Hippocampal formation (tissue), 2 donors: Measurements from ENCODE around the gene SLC9A9.
"Not testable (repeated sequence)": the region's sequence is repeated elsewhere in the genome, so short reads cannot be mapped to it uniquely, and the experiment has no call there.

Source experiments
- DNase-seq, 2 donors: peaks; one replicate each; lab custom pipeline; 2025; lab: John Stamatoyannopoulos, UW

The SLC9A9 gene

DNA sequence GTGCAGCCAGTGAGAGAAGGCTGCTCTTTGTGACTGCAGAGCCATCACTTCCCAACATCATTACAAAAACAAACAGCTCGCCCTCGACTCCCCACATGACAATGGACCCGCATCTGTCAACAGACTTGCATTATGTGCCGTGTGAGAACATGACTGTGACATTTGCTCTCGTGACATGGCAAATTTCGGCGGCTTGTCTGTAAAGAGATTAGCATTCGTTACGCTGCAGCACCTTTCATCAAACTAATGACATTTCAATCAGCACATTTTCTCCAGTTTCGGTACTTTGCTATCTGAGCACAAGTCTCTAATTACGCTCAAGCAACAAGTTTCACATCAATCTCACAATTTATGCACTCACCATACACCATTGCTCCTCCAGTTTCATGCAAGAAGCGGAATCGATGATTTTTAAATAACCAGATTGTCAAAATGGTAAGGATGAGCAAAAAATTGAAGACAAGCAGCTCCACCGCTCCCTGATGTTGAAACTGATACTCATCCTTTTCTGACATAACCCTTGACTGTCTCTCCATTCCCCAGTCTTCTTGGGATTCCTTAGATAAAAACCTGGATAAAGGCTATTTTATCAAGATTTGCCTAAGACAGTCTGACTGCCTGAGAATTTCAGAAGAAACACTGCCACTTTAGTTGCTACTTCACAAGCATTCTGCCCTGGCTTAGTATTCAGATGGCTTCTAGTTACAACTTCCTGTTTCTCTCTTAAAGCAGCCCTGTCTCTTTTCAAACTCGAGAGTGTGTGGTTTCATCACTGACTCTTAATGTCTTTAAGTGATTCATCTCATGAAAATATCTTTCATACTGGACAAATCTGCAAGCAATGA is at the start of gene SLC9A9:
Gene SLC9A9, minus strand, starts transcription at position 682 of the 845 bp plus-strand sequence. Its CDS starts 146 bp downstream, at position 536.
- peak; percentile 39 to 85 for DNase-seq

DNA sequence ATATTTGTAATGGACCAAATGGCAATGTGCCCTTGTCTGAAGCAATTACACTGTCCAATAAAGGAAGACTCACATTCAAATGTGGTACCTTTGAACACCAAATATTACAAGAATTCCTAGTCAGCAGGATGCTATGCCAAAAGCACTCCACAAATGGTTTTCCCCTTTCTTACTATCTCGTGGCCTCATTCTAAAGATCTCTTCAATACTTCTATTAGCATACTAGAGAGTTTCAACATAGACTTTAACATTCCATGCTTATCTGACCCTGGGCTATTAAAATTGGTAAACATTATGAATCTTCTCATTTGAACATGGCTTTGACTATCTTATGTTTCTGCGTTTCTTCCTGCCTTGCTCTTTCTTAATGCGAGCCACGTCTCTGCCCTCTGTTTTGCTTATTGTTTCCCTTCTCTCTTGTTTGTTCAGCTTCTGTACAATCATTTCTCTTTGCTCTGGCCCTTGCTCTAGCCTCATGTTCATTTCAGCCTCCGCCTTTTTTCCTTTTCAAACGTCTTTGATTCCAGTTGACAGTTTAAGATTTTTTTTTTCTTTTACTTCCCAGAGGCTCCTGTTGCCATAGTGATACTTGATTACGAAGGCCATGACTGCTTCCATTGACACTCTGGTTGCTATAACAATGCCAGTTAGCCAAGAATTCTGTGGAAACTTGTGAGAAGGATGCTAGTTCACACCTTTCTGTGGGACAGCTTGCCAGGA is 49.5 kb upstream of the SLC9A9 start:
- peak in 1 of 2 donors; percentile 29 for DNase-seq

DNA sequence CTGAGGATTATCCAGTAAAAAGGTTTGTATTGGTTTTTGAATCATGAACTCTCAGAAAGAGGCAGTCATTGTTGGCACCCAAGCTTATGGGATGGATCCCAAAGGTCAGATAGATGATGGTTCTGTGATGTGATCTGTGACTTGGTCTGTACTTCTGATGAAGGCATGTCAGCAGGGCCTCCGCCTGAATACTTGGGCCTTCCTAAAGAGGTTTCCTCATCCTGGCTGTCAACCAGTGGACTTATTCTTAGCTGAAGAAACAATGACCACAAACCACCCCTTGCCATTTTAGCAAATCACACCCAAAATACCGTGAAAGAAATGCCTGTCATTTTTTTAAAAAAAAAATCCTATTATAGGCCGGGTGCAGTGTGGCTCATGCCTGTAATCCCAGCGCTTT is 48.2 kb upstream of the SLC9A9 start:
- no peak for DNase-seq

DNA sequence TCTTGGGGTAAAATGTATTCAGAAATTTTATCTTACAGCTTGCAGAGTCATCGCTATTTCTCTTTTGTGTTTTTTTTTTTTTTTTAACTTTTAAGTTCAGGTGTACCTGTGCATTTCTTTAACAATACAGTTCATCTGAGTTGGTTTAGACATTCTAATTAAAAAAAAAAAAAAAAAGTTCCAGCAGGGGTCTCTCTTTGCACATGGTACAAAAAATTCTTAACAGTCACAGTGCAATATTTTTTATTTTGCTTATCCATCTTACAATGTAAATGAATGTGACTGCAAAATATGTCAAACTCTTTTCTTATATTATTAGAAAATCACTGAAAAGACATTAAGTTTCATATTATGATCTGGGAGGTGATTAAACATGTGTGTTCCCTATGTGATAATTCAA is 47.5 kb upstream of the SLC9A9 start:
- DNase-seq, result peak in 1 of 2 donors; percentile 35

DNA sequence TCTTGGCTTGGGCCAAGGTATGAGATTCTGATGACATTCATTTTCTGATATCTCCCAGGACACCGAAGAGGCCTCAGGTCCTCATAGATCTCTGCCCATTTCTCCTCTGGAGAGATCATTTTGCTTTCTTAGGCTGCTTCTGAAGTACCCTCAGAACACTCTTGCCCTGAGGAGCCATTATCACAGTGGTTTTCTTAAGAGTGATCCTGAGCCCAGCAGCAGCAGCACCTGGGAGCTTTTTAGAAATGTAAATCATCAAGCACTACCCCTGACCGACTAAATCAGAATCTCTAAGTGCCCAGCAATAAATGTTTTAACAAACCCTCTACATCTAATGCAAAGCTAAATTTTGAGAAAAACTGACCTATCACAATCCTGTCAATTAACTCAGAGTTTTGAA is 40.6 kb upstream of the SLC9A9 start:
- DNase-seq, result no peak

DNA sequence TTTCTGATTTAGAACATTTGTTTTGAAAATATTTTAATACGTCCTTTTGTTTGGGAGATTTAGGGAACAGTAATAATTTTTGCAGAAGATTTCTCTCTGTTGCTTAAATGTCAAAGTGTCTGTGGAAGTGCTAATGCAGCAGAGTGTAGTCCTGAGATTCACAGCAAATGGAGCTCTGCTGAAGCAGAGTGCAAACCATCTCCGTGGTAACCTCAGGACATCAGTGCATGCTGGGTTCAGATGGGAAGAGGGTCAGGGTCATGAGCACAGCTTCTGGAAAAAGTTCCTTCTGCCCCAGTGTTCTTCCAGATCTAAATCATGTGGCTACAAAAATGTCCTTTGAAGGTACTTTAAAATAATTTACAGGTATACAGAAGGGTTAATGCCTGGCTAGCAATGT is 39.9 kb upstream of the SLC9A9 start:
- DNase-seq, result no peak

DNA sequence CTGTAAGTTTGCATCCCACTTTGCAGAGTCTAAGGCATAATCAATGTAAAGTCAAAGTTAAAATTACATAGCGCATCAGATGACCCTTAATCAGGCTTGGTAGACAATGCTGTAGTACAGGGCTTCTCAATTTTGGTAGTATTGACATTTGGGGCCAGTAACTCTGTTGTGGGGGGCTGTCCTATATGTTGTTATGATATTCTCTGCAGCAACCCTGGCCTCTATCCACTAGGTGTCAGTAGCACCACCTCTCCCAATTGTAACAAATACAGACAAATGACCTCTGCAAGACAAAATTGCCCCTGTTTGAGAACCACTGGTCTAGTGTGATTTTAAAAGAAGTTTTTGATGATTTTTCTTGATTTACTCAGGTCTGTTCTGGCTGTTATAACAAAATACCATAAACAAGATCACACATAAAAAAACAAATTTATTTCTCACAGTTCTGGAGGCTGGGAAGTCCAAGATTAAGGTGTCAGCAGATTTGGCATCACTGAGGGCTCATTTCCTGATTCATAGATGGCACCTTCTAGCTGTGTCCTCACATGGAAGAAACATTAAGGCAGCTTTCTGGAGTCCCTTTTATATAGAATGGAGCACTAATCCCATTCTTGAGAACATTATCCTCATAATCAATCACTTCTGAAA is 37.6 kb upstream of the SLC9A9 start:
- peak in 1 of 2 donors; percentile 47 for DNase-seq

DNA sequence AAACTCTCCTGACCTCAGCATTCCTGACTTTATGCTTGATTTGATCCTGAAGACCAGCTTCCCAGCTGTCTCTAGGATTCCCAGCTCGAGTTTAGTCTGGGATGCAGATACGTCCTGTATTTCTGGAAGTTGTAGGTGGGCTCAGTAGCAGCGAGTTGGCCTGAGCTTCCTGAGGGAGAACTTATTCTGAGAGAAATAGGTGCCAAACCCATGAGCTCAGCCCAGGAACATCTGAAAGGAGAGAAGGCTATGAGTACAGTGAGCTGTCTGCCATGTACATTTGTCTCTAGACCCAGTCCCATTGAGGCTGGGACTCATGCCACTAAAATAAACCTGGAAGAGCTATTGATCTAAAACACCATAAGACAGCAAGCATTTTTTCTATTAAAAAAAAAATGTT is 36.6 kb upstream of the SLC9A9 start:
- DNase-seq, result no peak

DNA sequence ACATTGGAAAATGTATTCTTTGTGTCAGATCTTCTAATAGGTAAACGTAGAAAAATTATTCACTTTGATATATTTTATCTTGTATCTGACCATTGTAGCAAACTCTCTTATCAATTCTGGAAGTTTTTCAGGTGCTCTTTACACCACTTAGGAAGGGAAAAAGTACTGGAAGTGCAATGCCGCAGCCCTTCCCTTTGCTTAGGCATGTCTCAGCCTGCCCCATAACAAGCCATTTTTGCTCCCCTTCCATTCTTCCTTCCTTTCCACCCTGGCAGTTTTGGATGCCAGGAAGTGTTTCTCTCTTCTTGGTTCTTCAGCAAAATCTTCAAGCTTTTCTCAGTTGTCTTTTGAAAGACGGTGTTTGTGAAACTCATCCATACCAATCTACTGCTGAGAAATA is 34.9 kb upstream of the SLC9A9 start:
- DNase-seq, result no peak

DNA sequence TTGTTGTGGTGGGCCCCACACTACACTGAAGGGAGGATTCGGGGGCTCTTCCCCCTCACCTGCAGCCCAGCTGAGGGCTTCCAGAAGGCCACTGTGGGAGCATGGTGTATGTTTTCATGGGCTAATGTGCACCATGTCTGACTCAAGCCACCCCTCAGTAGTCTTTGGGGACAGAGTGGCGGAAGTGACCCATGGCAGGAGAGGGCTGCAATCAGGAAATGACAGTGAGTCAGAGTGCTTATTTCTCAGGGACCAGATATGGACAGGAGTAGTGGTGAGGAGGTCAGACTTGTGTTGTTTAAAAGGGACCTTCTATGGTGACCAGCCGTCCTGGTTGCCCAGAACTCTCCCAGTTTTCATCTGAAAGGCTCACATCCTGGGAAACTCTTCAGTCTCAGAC is 32.8 kb upstream of the SLC9A9 start:
- no peak for DNase-seq

DNA sequence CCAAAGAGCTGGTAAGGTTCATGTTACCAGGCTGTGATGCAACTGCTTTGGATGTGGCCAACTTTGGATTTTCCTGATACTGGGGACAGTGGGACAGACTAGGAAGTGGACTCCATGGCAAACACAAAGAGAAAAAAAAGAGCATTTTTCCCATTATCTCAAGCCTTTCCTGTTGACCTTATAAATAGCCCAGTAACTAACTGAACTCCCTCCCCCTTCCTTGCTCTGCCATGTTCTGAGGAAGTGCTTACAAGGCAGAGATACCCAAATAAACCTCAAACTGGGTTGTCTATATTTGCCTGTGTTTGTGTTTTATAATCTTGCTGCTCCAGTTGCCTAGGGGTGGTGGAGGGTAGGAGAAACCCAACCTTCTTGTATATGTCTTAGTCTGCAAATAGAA is 27.3 kb upstream of the SLC9A9 start:
- DNase-seq, result no peak

DNA sequence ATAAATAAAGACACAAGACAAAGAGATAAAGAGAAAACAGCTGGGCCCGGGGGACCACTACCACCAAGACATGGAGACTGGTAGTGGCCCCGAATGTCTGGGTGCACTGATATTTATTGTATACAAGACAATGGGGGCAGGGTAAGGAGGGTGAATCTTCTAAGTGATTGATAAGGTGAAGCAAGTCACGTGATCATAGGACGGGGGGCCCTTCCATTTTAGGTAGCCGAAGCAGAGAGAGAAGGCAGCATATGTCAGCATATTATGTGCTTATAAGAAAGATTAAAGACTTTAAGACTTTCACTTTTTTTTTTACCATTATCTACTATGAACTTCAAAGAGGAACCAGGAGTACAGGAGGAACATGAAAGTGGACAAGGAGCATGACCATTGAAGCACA is 25.3 kb upstream of the SLC9A9 start:
- not testable (repeated sequence) for DNase-seq

DNA sequence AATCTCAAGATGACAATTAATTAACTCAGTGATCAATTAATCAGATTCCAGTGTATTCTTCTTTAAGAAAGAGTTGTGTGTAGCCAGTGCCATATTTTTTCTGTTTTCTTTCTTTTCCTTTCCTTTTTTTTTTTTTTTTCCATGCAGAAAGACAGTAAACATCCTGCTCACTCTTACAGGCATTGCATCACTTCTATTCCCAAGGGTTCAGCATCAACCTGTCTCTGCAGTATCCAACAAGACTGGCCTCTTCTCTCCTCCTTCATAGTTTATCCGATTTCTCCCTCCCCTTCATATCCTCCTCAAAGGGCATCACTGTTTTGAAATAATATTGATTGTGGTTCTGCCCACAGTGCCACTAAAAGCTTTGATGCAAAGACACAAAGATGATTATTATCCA is 17.0 kb upstream of the SLC9A9 start:
- no peak for DNase-seq

DNA sequence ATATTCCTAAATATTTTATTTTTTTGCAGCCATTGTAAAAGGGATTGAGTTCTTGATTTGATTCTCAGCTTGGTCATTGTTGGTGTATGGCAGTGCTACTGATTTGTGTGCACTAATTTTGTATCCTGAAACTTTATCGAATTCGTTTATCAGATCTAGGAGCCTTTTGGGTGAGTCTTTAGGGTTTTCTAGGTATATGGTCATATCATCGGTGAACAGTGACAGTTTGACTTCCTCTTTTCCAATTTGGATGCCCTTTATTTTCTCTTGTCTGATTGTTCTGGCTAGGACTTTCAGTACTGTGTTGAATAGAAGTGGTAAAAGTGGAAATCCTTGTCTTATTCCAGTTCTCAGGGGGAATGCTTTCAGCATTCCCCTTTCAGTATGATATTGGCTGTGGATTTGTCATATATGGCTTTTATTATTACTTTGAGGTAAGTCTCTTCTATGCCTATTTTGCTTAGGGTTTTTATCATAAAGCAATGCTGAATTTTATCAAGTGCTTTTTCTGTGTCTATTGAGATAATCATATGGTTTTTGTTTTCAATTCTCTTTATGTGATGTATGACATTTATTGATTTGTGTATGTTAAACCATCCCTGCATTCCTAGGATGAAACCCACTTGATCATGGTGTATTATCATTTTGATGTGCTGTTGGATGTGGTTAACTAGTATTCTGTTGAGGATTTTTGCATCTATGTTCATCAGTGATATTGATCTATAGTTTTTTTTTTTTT is 11.4 kb upstream of the SLC9A9 start:
- no peak for DNase-seq

DNA sequence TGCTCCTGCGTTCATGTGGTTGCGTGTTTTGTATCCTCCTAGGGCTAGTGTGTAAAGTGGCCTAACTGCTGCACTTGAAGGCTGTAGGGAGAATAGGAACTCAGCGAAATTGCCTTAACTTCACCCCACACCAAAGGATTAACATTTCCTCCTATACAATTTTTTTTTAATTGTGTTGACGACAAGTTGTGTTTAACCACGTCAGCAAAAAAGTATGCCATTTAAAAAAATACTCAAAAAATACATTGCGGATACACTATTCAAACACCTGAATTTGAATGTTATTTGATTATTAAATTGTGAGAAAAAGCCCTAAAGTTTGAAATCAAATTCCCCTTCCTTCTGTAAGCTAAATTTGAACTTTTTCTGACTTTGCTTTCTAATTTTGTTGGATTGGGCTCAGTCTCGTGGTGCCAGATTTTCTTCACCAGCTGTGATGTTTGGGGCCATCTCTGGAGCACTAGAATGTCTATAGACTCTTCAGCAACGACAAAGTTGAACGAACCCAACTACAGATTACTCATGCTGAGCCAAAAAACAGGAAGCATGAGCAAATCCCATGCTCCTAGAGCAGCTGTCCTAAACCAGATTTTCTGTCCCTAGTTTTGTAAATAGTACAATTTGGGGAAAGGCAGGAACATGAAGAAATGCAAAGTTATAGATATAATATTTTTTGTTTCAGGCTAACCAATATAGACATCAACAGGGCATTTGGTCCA is 8.1 kb upstream of the SLC9A9 start:
- DNase-seq, result no peak

DNA sequence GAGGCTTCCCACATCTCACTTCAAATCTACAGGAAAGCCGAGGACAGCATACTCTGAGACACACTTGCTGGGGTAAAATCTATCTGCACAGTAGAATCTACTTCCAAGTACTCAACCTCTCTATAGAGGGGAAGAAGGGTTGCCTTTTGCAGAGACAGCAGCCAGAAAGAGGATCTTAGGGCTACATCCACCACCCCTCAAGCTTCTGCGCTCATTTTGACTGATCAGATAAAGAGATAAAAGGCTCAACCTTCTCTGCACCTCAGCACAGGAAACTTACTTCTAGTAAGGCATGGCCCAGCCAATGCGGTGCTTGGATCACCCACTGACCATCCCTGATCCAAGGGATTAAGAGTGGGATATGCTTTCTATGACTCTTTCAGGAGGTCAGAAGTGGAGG is 6.9 kb upstream of the SLC9A9 start:
- DNase-seq, result no peak

DNA sequence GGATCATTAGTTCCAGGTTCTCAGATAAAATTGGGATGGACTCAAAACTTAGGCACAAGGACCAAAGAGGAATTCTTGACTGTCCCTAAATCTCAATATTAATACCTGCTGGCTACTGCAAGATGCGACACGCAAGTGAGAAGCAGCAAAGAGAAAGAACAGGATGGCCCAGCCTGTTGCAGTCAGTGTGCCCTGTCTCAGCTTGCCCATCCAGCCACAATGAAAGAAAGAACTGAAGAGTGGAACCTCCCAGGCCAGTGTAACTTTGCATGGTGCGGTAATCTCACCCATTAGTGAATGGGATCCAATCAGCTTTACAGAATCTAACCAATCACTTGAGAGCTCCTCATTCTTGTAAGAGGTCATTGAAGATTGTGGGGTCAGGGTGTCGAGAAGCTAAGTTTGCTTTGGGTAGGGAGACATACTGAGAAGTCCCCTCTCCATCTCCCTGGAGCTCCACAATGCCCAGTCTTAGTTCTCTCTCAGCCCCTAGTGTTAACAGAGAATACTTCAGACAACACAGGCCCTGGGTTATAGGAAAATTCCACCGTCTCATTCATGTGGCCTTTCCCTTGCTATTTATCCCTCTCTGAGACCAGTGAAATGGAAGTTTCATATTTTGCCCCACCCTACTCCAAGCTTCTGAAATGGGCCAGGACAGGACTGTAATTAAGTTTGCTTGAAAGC is 3.2 kb upstream of the SLC9A9 start:
- no peak for DNase-seq

DNA sequence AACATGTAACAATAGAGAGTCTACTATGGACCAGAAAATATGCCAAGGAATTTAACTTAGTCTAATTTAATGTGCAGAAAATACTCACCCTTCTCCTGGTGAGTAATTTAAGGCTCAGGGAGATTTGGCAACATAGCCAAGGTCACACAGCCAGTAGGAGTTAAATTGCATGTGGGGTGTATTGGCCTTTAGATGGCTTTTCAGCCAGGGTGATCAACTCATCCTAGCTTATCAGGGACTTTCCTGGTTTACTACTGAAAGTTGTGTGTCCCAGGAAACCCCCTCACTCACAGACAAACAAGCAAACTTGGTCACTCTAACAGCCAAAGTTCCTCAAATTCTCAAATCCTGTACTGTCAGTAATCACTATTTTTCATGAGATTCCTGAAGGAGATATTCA is 2.6 kb upstream of the SLC9A9 start:
- DNase-seq, result no peak

DNA sequence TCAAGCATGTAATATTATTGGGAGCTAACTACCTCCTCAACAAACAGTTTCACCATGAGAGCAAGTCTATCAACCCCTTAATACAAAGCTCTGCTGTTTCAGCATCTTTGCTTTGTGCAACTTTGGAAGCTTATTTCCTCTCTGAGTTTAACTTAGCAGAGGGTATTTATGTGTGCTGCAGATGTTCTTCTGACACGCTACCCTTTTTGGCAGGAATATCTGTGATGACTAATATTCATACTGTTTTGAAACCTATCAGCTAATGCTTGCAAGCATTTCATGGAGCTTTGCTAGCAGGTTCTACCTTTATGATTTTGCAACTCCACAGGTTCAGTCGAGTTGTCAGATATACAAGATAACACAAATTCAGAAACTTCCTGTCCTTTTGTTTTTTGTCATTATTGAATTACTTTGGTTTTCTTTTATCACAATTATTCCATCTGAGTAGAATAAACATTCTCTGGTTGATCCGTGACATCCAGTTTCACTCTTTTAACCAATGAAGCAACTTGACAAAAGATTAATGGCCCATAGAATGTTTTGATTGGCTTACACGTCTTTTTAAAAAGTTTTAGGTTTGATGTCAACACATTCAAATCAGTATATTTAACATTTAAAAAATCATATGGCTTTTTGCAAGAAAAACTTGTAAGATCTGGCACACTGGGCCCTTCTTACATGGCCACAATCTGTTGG is 1.7 kb upstream of the SLC9A9 start:
- no peak for DNase-seq

DNA sequence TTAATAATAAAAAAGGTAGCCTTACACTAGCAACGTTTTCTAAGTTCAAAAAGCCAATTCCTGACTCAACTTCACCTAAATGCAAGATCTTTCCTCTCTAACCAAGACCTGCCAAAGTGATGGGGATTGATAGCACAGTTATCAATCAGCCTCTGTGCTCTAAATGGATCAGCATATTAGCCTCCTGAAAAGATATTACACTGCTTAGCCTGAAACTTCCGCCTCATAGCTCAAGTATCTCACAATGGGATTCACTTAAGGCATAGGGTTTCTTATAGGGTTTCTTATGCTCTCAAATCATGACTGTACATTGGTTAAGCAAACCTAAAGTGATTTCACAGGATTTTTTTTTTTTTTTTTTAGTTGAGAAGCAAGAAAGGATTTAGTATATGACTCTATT is 436 bp upstream of the SLC9A9 start:
- no peak for DNase-seq
